Measurements from ENCODE around the gene WDR46.

The WDR46 gene, protein sequence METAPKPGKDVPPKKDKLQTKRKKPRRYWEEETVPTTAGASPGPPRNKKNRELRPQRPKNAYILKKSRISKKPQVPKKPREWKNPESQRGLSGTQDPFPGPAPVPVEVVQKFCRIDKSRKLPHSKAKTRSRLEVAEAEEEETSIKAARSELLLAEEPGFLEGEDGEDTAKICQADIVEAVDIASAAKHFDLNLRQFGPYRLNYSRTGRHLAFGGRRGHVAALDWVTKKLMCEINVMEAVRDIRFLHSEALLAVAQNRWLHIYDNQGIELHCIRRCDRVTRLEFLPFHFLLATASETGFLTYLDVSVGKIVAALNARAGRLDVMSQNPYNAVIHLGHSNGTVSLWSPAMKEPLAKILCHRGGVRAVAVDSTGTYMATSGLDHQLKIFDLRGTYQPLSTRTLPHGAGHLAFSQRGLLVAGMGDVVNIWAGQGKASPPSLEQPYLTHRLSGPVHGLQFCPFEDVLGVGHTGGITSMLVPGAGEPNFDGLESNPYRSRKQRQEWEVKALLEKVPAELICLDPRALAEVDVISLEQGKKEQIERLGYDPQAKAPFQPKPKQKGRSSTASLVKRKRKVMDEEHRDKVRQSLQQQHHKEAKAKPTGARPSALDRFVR

GRCh38 chr6:33288921-33289783 is at the start of gene WDR46, which contains the start of gene PFDN6:
Gene WDR46 (minus strand): TSS chr6:33289239. CDS start chr6:33289170, 69 bp downstream.
Gene PFDN6 (plus strand): TSS chr6:33289601. CDS start chr6:33289857, 256 bp downstream.
- DNase-seq, result peak; percentile 98

GRCh38 chr6:33336495-33336894 is 47.5 kb upstream of the WDR46 start:
- no peak for DNase-seq

- DNase-seq, result no peak
Measured at GRCh38 chr6:33335916-33336315, 46.9 kb upstream of the WDR46 start.

GRCh38 chr6:33333666-33334065 is 44.6 kb upstream of the WDR46 start:
- no peak for DNase-seq

DNA sequence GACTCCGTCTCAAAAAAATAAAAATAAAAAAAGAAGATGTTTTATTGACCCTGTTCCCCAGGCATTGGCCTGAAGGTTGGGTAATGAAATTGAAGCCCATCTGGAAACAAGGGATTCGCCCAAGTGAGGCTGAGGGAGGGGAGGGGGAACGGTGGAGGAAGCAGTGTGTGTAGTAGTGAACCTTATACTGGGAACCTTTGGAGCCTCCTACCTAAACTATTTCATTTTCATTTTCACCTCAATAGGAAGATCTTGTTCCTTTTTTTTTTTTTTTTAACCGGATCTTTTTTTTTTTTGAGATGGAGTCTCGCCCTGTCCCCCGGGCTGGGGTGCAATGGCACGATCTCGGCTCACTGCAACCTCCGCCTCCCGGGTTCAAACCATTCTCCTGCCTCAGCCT is 41.7 kb upstream of the WDR46 start:
- DNase-seq, result no peak

DNA sequence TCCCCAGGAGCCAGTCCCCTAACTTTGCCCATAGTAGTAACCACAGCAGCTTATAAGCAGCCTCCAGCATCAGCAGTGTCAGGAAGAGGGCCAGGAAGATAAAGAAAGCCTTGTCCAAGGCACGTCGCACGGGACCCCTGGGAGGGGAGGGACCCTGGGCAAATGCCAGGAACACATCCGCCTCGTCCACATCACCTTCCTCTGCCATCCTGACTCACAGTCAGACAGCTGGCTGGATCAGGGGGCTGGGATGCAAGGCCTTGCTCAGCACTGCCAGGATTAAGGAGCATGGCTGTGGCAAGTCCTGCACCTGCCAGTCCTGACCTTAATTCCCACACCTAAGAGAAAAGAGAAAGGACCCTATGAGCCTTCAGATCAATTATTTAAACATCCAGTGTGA is 40.0 kb upstream of the WDR46 start:
- DNase-seq, result no peak

DNA sequence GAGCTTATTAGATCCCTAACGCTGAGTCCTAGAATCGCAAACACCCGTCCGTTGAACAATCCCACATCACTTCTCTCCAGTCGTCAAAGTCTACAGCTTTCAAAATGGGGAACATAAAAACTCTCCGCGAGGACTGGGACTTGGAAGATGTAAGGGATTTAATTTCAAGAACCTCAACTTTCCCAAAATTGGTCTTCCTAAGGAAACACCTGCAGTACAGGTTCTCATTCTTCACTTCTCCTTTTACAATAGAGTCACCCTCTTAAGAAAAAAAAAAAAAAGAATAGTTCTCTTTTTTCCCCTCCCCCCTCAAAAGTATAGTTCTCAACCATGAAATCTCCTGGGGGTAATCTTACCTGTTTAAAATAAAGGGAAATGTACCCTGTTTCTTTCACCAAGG is 35.1 kb upstream of the WDR46 start:
- DNase-seq, result peak; percentile 50

DNA sequence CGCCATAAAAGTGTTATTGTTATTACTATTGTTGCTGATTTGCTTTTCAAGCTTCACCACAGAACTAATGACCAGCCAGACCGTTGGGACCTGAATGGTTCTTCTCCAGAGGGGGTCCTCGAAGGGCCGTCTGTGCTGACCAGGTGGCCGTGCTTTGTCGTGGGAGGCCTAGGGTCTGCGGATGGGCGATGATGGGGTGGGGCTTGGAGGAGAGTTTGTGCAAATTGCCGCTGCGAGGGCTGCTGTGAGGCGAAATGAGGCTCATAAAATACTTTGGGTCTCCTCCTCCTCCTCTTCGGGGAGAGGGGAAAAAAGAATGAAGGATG is 34.5 kb upstream of the WDR46 start:
- no peak for DNase-seq

GRCh38 chr6:33321227-33321626 is 32.2 kb upstream of the WDR46 start:
- no peak for DNase-seq

DNA sequence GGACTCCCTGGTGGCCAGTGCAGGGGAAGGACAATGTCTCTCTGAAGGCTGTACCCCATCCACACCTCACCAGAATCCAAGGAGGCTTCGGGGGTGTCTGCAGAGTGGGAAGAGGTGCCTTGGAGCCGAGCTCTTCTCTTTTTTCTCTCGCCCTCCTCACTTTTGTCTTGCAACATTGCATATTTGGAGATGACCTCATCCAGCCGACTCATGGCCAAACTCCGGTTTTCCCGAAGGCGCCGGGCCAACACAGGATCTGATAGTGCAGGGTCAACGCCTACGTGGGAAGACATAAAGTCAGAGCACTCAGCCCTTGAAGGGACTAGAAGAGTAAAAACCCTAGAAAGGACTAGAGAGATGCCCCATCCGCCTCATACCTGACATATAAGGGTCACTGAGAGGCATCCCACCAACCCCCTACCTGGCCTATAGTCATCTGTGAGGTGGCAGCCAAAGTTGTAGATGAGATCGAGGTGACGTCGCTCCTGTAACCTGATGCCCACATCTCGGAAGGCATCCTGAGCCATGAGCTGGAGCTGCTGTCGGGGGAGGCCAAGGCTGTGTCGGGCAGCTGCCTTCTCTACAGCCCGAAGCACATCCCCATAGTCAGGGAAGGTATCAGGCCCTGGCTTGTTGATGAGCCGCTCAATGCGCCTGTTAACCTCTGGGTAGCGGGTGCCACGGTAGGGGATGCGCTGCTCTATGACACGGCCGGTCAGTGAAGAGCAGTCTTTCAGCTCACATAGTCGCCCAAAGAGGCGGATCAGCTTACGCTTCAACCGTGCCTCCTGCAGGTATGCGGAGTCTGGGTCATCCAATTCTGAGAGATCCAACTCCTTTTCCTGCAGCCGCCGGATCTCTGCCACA is 31.5 kb upstream of the WDR46 start:
- no peak for DNase-seq

DNA sequence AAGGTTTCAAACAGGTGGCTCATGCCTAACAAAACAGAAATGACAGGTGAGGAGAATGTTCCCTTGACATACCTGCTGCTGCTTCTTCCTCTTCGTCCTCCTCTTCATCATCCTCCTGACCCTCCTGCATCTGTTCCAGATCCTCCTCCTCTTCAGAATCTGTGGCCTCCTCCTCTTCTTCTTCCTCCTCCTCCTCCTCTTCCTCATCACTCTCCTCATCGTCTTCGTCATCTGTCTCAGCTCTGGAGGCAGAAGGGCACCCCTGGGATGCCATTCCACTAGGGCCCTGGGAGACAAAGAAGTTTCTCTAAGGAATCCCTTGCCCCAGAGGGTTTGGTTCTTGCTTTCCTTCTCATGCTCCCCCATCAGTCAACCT is 30.9 kb upstream of the WDR46 start:
- no peak for DNase-seq

- DNase-seq, result no peak
Measured at GRCh38 chr6:33318426-33319073, 29.5 kb upstream of the WDR46 start.

- peak; percentile 100 for DNase-seq
Measured at GRCh38 chr6:33317669-33318425, 28.8 kb upstream of the WDR46 start, which contains the start of gene ZBTB22. Gene ZBTB22 (minus strand): TSS chr6:33317744. CDS start chr6:33316916, 828 bp downstream.

- DNase-seq, result no peak
Measured at GRCh38 chr6:33317419-33317668, 28.3 kb upstream of the WDR46 start.

DNA sequence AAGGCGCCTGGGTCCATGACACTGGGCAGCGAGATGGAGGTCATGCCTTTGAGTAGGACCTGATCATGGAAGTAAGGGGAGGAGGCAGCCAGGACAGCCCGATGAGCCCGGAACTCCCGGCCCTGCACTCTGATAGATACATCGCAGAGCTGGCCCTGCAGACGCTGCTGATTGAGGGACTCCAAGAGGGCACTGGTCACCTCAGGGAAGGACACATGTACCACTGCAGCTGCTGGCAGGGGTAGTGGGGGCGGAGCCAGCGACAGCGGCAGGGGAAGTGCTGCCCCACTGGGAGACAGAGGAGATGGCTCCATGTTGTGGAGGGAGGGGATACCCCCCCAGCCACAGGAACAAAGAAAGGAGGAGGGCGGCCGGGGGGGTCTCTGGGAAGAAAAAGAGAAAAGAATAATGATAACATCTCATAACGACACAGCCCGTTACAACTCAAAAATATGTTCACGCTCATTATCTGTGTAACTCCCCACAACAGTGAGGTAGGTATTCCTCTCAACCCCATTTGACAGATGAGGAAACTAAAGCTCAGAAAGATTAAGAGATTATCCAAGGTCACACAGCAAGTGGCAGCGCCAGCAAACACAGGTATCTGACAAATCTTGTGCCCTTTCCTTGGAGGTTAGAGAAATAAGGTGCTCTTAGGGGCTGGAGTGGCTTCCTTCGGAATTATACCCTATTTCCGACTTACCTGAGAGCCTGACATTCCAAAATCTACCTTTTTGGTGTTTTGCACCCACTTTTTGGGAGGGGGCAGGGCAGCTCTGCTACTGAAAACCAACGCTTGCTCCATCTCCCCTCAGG is 27.8 kb upstream of the WDR46 start:
- DNase-seq, result peak; percentile 49

DNA sequence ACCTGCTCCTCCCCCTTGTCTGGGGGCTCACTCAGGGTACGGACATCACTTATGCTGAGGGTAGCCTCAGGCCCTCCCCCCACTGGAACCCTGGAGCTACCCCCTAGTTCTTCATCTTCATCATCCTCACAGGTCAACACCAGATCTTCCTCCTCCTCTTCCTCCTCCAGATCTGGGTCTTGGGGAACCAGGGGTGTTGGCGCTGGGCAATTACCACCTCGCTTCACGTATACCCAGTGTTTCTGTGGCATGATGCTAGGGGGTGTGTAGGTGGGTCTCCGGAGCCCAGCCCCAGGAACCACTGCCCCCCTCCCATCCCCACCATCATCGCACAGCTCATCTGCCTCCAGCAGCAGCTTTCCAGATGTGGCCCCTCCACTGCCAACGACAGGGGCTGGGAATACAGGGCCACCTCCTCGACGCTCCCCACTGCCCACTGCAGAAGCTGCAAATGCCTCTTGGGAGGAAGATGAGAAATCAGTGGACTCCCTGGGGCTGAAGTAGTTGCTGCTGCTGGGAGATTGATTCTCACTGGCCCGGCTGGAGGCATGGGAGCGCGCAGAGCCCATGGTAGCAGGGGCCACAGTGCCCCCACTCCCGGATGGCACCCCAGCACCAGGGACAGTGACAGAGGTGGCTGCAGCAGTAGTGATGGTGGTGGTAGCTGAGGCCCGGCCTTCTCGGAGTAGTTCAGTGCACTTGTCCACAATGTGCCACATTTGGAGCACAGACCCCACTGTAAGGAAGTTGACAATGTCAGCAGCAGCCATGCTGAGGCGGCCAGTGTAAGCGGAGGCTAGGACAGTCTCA is 27.0 kb upstream of the WDR46 start:
- no peak for DNase-seq

DNA sequence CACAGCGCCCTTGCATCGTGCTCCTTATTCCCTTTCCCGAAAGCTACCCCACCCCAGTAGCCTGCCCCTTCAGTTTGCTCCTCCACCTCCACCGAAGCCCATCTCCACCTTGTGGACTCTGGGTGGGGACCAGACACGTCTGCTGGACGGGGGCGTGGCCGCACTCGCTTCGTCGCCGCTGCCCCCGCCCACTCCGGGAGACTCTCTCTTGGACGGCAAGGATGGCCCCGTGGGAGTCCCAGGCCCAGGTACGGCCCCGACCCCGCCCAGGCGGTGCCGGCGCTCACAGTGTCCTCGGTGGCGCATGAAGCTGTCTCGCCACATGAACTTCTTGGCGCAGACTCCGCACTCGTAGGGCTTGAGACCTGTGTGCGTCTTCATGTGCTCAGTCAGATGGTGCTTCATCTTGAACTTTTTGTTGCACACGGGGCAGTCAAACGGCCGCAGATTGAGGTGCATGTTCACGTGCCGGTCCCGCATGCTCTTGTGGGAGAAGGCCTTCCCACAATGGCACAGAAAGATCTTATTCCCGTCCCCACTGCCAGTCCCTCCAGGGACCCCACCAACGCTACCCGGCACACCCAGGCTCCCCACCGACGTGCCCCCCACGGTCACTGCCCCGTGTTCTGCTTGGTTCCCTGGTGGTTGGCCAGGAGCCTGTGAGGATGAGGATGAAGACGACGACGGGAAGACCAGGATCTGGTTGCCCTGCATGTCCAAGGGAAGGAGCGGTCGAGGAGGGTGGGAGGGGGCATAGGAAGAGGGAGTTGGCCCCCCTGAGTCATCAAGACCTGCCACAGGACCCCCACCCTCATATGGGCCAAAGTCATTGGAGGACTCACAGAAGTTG is 26.1 kb upstream of the WDR46 start:
- peak; percentile 69 for DNase-seq

GRCh38 chr6:33314515-33314942 is 25.5 kb upstream of the WDR46 start:
- peak; percentile 82 for DNase-seq

All from OCI-M1 (cell line).